ENCODE measurements around the gene THADA. TPM values are rescaled to one million over a fixed set of nuclear protein-coding genes. Genes with fewer than 3 reads are reported as not detected.

The THADA gene
- total RNA-seq, 1 donor from 2014 or later = 11.0 TPM

GRCh38 chr2:43318791-43319190 is 277.0 kb downstream of the THADA start:
- no peak for TF ChIP-seq CTCF (conservative IDR thresholded peaks at IDR 0.05; ENCODE audit: low read depth, low read length)
- H3K4me3 ChIP-seq (ENCODE audit: low read depth, low read length) = no peak overlapping the region
- no peak for DNase-seq (ENCODE audit: low read depth)

GRCh38 chr2:43317680-43318079 is 278.2 kb downstream of the THADA start:
- no peak overlapping the region for H3K4me3 ChIP-seq (ENCODE audit: low read depth, low read length)
- TF ChIP-seq CTCF (conservative IDR thresholded peaks at IDR 0.05; ENCODE audit: low read depth, low read length) = no peak
- DNase-seq (ENCODE audit: low read depth) = no peak

- no peak for DNase-seq (ENCODE audit: low read depth)
- TF ChIP-seq CTCF (conservative IDR thresholded peaks at IDR 0.05; ENCODE audit: low read depth, low read length) = no peak
- no peak overlapping the region for H3K4me3 ChIP-seq (ENCODE audit: low read depth, low read length)
Observed at GRCh38 chr2:43317194-43317593, 278.6 kb downstream of the THADA start.

GRCh38 chr2:43315482-43315881 is 280.4 kb downstream of the THADA start:
- DNase-seq (ENCODE audit: low read depth) = no peak
- H3K4me3 ChIP-seq (ENCODE audit: low read depth, low read length) = no peak overlapping the region
- TF ChIP-seq CTCF (conservative IDR thresholded peaks at IDR 0.05; ENCODE audit: low read depth, low read length) = no peak

GRCh38 chr2:43314299-43314927 is 281.4 kb downstream of the THADA start:
- no peak overlapping the region for H3K4me3 ChIP-seq (ENCODE audit: low read depth, low read length)
- TF ChIP-seq CTCF (conservative IDR thresholded peaks at IDR 0.05; ENCODE audit: low read depth, low read length) = no peak
- no peak for DNase-seq (ENCODE audit: low read depth)

- TF ChIP-seq CTCF (conservative IDR thresholded peaks at IDR 0.05; ENCODE audit: low read depth, low read length) = no peak
- no peak overlapping the region for H3K4me3 ChIP-seq (ENCODE audit: low read depth, low read length)
- no peak for DNase-seq (ENCODE audit: low read depth)
Observed at GRCh38 chr2:43313642-43314017, 282.2 kb downstream of the THADA start.
